GM21423 (cell line): ENCODE measurements around the gene ARHGEF1.
A peak's percentile ranks its signal among the peaks of the same experiment; 100 is the strongest.

Experiments
- ATAC-seq: cut with Tn5 transposase; IDR thresholded peaks from one replicate; pipeline ENCODE4 v1.9.1; 2021; ENCODE audit warnings: mild to moderate bottlenecking, moderate library complexity; ENCODE audit not compliant: unreplicated experiment

The ARHGEF1 gene

GRCh38 chr19:41882568-41883462 lies at the start of gene ARHGEF1:
Gene ARHGEF1 (plus strand): TSS chr19:41883184. CDS start chr19:41888083, 4,899 bp downstream.
- ATAC-seq, result no peak

- no peak for ATAC-seq
Observed at GRCh38 chr19:41837981-41838708, 44.8 kb upstream of the ARHGEF1 start.

DNA sequence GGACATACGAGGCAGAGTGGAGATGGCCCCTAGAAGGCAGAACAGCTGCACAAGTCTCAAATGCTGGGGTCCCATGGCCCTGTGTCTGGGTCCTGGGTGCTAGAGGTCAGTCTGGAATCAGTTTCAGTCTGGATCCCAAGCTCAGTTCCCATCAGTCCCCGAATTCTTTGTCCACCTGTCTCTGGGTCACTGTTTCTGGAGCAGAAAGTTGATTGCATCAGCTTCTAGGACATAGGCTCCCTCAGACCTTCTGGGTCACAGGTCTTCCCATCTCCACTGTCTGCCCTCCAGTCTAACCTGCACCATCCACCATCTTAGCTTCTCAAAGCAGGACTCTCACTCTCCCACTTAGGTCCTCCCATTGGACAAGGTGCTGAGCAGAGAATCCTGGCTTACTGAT lies 43.8 kb upstream of the ARHGEF1 start:
- ATAC-seq, result no peak

DNA sequence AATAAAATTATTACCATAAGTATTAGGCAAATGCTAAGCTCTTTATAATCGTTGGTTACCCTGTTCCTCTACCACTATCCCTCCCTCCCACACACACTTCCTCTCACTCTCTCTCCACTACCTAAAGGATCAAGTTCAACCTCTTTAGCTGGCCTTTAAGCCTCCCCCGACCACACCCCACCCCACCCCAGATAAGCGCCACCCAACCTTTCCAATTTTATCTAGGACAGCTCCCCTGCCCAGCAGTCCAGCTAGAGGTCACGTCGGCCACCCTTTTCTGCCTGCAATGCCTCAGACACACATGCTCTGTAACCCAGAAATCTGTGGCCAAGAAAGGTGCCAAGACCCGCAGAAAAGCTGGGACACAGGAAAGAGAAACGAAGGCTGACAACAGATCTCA lies 39.6 kb upstream of the ARHGEF1 start:
- no peak for ATAC-seq

GRCh38 chr19:41844601-41845000 lies 38.4 kb upstream of the ARHGEF1 start, which contains the start of gene LYPD4:
Gene LYPD4 (minus strand): TSS chr19:41844683. CDS start chr19:41839285, 5,398 bp downstream.
- no peak for ATAC-seq

DNA sequence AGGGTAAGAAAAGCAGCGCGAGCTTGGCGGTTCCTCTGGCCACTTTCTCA lies 38.2 kb upstream of the ARHGEF1 start, which contains the start of gene DMRTC2:
DMRTC2 (plus strand) TSS at position 42 of the 50 bp plus-strand sequence. CDS start 2,387 bp downstream, outside the sequence.
- no peak for ATAC-seq

GRCh38 chr19:41845051-41845590 lies 37.9 kb upstream of the ARHGEF1 start:
- no peak for ATAC-seq

DNA sequence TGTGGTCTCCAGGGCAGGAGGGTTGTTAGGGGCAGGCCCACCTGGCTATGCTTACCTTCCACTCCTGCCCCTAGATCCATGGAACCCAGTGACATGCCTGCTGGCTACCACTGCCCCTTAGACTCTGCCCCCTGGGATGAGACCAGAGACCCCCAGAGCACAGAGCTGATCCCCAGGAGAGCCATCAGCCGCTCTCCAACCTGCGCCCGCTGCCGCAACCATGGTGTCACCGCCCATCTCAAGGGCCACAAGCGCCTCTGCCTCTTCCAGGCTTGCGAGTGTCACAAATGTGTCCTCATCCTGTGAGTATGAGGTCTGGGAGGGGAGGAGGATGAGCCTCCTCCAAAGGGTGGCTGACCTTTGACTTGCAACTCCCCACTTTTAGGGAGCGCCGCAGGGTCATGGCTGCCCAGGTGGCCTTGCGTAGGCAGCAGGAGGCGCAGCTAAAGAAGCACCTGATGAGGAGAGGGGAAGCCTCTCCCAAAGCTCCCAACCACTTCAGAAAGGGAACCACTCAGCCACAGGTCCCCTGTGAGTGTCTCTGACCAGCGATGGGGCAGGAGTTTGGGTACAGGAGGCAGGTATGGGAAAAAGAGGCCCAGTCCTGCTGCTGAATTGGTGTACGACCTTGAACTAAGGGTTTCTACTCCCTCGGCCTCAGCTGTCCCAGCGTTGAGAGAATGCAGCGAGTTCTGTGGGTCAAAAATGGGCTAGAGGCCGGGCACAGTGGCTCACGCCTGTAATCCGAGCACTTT lies 35.5 kb upstream of the ARHGEF1 start:
- no peak for ATAC-seq

DNA sequence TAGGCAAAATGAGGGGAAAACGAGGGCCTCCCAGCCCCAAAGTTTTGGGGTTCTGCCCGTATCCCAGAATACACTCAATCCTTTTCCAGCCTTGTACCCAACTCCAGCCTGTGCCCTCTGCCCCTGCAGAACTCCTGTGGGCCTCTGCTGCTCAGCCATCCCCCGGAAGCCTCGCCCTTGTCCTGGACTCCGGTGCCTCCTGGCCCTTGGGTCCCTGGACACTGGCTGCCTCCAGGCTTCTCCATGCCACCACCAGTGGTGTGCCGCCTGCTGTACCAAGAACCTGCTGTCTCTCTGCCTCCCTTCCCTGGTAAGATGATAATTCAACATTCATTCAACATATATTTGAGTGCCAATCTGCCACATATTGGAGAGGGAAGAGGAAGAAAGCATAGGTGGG lies 34.3 kb upstream of the ARHGEF1 start:
- no peak for ATAC-seq

- no peak for ATAC-seq
Observed at GRCh38 chr19:41849067-41849466, 33.9 kb upstream of the ARHGEF1 start.

DNA sequence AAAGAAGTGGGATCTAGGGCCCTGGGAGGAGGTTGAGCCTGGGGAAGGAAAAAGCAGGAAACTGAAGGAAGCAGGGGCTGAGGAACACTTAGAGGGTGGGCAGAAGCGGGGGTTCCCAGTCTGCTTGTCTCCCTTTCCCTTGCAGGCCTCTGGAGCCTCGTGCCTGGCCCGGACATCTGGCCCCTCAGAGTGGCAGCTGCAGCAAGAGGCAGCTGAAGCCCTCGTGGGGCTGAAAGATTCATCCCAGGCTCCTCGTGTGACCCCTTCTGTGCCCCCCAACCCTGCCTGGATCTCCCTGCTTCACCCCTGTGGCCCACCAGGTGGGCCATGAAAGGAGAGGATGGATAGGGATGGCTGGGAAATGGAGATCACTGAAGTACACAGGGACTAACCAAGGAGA lies 32.6 kb upstream of the ARHGEF1 start:
- no peak for ATAC-seq

GRCh38 chr19:41851456-41851855 lies 31.5 kb upstream of the ARHGEF1 start:
- no peak for ATAC-seq

GRCh38 chr19:41853344-41853743 lies 29.6 kb upstream of the ARHGEF1 start:
- no peak for ATAC-seq

DNA sequence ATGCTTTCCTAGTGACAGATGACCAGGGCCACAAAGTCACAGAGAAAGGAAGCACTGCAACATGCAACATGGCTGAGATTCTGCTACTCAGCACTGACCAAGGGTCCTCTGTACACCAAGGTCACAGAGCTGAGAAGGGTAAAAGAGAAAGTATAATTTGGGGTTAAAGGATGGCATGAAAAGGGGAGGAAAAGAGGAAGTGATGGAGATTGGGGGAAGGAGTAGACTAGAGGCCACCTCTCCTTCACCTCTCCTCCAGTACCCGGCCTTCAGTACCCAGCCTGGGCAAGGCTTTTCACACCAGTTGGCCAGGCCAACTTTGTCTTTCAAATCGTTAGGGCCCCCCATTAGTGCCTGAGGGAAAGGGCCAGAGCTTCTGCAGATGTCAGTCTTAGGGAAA lies 29.2 kb upstream of the ARHGEF1 start:
- no peak for ATAC-seq

GRCh38 chr19:41859213-41859617 lies 23.8 kb upstream of the ARHGEF1 start:
- no peak for ATAC-seq

- ATAC-seq, result peak; percentile 76
Observed at GRCh38 chr19:41859618-41860418, 23.2 kb upstream of the ARHGEF1 start, which contains the start of gene RPS19. Gene RPS19 (plus strand): TSS chr19:41860255. CDS start chr19:41860775, 520 bp downstream.

DNA sequence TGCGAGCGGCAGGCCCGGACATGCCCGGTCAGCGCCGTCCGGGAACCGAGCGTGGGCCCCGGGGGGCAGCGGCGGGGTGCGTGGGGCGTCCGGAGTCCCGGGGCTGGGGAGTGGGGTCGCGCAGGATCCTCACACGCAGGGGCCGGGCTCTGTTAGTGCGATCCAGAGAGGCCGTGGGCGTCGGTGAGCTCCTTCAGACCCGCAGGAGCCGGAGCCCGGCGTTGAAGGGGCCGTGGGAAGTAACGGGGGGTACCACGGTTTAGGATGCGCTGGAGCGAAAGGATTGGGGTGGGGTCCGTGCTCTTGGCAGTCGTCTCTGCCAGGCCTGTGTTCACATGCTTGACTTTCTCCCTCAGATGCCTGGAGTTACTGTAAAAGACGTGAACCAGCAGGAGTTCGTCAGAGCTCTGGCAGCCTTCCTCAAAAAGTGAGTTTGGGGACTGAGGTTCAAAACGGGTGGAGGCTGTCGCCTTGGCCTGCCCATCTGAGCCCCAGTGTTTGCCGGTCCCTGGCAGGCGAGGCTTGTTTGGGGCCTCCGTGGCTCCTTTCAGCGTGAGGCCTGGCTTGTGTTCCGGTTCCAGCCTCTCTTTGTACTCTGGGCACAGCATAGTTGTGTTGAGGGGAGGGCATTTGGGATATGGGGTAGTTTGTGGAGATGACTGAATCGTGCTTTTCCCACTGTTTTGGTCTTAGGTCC lies 22.4 kb upstream of the ARHGEF1 start:
- no peak for ATAC-seq

- ATAC-seq, result no peak
Observed at GRCh38 chr19:41861116-41861768, 21.7 kb upstream of the ARHGEF1 start.

DNA sequence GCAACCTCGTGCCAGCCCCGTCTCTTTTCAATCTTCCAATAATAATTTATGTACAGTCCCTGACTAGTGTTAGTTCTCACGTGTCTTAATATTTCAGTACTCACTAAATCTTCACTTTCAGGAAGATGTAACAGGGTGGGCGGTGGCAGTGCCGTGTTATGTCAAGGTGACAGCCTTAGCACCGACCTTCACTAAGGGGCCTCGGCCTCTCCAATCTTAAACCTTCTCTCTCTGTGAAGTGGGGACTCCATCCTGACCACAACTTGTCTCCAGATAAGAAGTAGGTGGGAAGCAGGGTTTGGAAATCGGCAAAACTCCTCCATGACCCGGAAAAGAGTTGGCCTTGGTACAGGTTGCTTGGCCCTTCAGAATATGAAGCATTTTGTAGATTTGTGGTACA lies 21.1 kb upstream of the ARHGEF1 start:
- ATAC-seq, result no peak
